Kidney capillary endothelial cell (primary cell): Measurements from ENCODE around the gene COX6A1.
"Not testable (repeated sequence)": the region's sequence is repeated elsewhere in the genome, so short reads cannot be mapped to it uniquely, and the experiment has no call there.

ENCODE experiments used
- DNase-seq: peaks from one replicate; pipeline ENCODE4 v3.0.0-alpha.2; 2018; ENCODE audit warnings: low spot score

The COX6A1 gene

DNA sequence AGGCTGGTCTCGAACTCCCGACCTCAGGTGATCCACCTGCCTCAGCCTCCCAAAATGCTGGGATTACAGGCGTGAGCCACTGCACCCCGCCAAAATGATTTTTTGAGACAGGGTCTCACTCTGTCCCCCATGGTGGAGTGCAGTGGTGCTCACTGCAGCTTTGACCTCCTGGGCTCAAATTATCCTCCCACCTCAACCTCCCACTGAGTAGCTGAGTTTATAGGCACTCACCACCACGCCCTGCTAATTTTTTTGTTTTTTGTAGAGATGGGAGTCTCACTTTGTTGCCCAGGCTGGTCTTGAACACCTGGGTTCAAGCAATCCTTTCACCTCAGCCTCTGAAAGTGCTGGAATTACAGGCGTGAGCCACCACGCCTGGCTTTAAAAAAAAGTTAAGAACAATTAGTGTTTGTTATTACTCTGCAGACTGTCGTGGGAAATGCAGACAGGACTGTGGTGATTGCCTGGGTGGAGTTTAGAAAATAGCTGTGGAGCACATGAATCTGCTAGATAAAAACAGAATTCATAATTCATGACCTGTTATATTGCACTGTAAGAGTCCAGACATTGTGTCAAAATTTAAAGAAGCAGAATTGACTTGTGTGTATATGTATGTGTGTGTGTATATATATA is 9.2 kb upstream of the COX6A1 start:
- DNase-seq, result no peak

DNA sequence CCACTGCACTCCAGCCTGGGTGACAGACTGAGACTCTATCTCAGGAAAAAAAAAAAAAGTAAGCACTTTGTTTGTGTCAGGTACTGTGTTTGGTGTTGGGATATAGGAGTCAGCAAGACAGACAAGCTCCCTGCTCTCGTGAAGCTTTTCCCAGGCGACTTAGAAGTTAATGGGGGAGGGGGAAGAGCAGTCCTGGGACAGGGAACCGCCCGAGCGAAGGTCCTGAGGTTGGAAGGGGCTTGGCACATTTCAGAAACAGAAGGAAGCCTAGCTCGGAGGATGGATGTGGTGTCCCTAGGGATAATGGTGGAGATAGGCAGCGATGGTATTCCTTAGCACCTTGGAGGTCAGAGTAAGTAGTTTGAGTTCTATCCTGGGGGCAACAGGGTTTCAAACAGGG is 8.5 kb upstream of the COX6A1 start:
- no peak for DNase-seq

DNA sequence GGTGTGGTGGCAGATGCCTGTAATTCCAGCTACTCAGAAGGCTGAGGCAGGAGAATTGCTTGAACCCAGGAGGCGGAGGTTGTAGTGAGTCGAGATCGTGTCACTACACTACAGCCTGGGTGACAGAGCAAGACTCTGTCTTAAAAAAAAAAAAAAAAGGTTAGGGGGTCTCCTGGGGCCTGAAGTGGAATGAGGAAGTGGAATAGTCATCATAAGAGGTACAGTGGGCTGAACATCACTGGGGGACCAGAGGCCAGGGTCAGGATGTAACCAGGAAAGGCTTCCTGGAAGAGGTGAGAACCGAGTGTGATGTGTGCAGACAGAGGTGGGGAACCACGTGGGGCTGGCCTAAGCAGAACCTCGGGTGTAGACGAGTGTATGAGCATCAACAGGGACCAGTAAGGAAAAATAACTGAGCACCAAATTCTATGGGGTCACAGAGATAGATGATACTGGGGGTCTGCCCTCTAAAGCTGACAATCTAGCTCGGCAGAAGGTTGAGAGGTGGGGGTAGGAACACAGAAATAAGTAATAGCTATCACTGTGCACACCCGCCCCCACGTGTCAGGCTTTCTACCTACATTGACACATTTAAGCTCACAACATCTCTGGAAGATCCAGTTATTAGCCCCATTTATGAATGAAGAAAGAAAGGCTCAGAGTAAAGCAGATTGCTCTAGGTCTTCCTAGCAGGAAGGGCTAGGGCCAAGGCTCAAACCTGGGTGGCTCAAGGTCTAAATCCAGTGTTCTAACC is 5.0 kb upstream of the COX6A1 start:
- DNase-seq, result no peak

DNA sequence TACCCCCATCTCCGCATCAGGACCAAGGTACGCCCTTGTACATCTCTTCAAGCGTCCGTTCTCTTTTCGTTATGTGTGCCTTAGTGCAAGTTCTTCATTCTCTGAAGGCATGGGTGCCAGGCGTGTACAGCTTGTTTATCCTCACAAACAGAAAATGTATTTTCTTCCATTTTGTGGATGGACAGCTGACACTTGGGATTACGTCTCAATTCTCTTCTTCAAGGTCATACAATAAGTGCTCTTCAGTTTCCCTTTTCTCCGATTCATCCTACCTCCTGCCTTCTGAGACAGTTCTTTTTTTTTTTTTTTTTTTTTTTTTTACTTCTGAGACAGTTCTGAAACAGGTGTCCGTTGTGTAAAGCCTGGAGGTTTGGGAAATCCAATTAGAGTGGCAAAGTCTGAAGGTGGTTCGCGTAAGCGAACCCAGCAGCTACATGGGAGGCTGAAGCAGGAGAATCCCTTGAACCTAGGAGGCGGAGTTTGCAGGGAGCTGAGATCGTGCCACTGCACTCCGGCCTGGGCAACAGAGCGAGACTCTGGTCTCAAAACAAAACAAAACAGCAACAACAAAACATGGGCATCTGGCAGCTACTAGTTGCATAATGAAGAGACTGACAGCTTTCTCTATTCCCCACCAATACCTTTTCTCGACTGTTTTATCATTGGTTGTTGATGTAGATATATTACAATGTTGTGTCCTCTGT is 734 bp downstream of the COX6A1 start:
- DNase-seq, result no peak

DNA sequence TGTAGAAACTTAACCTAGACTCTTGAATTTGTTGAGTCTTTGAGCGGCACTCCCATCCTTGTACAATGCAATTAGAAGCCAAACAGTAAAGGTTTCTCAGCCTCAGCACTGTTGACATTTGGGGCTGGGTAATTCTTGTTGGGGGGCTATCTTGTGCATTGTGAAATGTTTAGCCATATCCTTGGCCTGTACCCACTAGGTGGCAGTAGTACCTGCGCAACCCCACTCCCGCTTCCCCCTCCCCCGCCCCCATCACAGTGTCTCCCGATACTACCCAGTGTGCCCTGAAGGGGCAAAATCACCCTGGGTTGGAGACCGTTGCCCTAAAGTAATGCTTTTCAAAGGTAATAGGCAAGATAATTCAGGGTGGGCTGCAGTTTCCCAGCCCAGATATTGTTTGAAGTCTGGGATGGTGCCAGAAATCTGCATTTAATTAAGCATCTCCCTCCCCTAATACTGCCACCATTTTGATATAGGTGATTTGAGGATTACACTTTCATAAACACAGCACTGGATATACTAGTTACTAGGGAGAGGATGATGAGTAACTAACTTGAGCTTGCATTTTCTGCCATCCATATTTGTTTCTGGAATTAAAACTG is 1.8 kb downstream of the COX6A1 start:
- DNase-seq, result peak; percentile 54

DNA sequence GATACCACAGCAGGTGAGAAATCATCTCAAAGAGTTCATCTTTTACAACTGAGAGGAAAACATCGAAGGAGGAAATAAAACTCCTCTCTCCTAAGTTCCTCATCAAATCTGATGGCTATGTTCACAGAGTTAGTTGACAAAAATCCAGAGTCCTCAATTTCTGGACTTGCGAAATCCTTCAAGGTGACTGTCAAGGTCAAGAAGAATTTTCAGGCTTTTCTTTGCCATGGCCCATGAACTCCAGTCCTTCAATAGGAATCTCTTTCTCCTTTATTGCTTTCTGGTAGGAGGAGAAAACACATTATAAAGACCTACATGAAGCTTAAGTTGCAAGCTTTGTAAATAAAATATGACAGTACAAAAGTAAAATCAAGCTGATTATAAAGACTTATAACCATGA is 6.8 kb downstream of the COX6A1 start:
- no peak for DNase-seq

DNA sequence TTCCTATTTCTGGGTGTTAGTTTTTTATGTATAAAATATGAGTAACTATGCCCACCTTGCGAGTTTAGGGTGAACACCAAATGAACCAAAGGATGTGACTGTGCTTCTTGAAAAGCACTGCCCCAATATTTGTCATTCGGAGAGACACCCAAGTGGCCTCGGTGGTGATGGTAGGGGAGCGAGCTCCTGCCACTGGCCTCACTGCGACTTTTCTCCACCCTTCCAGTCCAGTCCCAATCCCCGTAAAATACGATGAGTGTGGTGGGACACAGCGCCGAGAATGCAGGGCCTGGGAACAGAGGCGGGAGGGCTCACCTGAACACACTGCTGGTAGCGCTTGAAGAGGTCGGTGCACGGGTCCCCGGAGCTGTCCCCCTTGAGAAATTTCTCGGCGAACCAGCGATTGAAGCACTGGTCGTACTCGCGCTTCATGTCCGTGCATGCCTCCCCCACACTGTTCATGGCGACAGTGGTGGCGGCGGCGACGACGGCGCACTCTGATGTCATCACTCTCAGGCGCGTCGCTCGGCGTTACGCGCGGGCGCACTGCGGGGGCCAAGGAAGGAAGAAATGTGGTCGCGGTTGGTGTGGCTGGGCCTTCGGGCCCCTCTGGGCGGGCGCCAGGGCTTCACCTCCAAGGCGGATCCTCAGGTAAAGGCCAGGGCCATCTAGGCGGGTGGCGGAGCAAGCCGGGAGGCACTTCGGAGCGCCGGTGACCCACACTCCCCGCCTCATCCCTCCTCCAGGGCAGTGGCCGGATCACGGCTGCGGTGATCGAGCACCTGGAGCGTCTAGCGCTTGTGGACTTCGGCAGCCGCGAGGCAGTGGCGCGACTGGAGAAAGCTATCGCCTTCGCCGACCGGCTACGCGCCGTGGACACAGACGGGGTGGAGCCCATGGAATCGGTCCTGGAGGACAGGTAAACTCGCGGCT is 8.3 kb downstream of the COX6A1 start, which contains the start of the genes GATC and TRIAP1:
Gene GATC (plus strand): TSS at position 534 of the 933 bp plus-strand sequence. CDS start 37 bp downstream, at position 571.
Gene TRIAP1 (minus strand): TSS at position 474 of the 933 bp plus-strand sequence. CDS start 12 bp downstream, at position 462.
- peak; percentile 84 for DNase-seq

DNA sequence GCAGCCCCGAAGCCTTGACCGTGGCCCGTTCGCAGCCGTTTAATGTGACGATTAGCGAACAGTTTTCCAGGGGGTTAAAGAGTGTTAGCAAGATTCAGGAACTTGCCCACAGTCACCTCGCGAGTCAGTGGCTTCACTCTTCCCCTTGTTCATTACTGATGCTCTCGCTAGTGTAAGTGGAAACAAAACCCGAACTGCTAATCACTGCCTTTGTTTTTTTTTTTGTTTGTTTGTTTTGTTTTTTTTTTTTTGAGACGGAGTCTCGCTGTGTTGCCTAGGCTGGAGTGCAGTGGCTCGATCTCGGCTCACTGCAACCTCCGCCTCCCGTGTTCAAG is 8.9 kb downstream of the COX6A1 start:
- not testable (repeated sequence) for DNase-seq

DNA sequence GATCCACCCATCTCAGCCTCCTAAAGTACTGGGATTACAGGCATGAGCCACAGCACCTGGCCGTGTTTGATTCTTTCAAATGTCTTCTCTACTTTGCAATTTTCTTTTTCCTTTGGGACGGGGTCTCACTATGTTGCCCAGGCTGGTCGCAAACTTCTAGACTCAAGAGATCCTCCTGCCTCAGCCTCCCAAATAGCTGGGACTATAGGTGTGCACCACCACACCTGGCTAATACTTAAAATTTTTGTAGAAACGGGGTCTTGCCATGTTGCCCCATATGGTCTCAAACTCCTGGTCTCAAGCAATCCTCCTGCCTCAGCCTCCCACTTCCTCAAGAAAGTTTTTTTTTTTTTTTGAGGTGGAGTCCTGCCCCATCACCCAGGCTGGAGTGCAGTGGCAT is 10.1 kb downstream of the COX6A1 start:
- no peak for DNase-seq

DNA sequence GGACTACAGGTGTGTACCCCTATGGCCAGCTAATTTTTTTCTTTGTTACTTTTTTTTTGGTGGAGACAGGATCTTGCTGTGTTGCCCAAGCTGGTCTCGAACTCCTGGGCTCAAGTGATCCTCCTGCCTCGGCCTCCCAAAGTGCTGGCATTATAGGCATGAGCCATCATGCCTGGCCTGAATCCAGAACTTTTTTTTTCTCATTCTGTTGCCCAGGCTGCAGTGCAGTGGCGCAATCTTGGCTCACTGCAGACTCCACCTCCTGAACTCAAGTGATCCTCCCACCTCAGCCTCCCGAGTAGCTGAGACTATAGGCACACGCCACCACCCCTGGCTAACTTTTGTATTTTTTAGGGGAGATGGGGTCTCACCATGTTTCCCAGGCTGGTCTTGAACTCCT is 14.6 kb downstream of the COX6A1 start:
- not testable (repeated sequence) for DNase-seq

DNA sequence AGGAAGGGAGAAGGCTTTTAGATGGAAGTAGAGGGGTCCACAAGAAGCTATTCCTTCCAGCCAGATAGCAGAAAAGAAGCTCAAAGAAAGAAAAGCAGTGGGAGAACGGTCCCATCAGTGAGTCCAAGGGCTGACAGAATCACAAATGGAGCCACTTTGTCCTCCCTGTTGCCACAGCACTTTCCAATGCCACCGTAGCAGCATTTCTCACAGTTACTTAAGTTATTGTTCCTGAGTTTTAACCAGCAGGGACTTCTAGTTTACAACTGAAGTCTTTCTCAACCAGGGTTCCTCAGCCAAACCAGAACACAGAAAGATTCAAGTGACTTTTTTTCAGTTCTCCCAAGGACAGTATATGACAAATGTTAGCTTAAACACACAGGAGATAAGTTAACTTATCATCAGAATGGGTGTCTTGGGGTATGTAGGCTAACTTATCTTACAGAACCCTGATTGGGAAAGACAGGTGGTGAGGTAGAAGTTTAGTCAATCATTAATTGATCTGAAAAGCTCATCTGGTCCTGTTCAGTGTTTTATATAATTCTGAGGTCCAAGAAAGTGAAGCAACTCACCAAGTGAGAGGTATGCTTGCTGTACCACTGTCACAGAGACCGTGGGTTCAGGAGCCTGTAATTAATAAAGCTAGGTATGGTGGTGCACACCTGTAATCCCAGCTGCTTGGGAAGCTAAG is 15.3 kb downstream of the COX6A1 start:
- no peak for DNase-seq

DNA sequence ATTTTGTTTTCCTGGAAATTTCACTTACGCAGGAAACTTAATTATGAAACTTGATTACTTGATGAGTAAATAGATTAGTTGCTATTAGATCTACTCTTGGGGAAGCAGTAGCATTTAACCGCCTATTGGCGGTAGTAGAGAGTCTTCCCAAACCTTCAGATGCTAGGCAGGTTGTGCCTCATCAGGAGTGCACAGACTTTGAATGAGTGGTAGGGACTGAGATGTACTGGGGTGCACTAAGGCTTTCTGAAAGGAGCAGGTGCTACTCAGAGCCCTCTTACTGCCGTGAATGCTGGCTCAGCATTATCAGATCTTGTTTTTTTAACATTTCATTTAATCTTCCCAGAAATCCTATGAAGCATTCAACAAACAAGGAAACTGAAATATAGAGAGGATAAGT is 16.1 kb downstream of the COX6A1 start:
- DNase-seq, result peak; percentile 51

DNA sequence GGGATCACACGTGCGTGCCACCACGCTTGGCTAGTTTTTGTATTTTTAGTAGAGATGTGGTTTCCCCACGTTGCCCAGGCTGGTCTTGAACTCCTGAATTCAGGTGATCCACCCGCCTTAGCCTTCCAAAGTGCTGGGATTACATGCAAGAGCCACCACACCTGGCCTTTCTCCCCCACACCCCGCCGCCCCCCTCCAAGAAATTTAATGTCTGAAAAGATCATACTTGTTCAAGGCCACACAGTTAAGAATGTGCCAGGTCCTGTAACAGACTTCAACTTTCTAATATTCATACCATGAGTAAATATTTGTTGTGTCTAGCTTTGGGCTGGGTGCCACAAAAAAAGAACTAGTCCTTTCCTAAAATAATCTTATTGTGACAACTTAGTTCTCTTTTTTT is 17.4 kb downstream of the COX6A1 start:
- no peak for DNase-seq

DNA sequence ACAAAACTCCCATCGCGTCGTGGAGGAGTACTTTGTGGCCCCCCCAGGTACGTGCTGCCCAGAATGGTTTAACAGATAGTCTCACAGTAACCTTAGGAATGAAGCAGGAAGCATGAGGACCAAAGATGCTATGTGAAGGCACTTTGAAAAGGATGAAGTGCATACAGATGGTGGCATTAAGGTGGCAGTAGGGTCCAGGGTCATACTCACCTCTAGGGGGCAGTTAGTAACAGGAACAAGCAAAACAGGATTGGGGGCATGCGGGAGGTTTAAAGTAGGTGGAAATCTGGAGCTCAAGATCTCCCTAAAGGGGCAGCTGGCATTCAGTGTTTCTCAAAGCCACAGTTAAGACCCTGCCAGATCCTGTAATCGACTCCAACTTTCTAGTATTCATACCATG is 19.2 kb downstream of the COX6A1 start:
- no peak for DNase-seq

DNA sequence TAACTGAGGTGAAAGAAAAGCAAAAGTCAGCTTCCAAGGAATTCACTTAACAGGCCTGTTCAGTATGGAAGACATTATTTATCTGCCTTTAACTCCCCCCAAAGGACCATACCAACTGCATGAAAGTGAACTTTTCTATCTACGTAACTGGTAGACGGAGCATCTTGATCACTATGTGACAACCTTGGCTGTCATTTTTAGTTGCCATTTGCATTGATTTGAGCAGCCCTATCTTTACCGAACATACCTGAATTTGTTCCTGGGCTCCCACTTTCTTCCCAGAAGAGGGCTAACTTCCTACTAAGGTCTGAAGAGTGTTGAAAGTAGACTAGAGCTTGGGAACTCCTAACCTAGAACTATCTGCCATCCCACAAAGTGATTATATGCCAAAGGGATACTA is 22.2 kb downstream of the COX6A1 start:
- no peak for DNase-seq

DNA sequence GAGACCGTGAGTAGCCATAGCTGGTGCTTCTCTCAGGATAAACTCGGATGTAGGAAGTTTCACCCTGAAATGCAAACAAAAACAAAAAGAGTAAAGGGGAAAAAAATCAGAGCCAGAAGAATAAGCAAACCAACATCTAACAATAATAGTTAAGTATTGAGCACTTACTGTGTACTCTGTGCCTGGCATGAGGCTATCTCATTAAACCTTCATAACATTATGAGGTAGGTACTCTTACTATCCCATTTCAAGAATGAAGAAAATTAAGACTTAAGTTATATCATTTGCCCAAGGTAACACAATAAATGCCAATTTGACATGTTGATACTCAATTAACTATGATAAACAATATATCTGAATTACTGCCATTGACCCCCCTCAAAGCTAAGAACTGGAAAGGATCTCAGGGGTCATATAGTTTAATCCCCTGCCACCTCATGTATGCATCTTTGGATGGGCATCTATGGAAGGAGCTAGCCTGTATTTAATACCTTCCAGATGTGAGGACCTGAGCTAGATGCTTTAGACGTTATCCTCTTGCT is 24.3 kb downstream of the COX6A1 start:
- no peak for DNase-seq

DNA sequence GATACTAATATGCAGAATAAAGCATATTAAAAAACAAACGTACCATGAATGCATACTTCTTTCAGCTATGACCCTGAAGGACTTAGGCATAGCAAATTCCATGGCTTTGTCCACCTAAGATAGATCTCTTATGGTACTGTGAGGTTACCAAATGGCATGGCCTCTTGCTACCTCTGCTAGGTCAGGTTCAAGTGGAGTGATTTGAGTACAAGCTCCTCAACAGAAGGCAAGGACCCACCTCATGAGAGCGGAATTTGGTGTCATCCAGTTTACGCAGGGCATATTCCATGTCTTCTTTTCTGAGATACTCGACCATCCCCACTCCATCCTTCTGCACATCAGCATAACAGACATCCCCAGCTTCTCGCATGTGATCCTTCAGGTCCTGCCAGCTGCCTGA is 25.8 kb downstream of the COX6A1 start:
- no peak for DNase-seq

DNA sequence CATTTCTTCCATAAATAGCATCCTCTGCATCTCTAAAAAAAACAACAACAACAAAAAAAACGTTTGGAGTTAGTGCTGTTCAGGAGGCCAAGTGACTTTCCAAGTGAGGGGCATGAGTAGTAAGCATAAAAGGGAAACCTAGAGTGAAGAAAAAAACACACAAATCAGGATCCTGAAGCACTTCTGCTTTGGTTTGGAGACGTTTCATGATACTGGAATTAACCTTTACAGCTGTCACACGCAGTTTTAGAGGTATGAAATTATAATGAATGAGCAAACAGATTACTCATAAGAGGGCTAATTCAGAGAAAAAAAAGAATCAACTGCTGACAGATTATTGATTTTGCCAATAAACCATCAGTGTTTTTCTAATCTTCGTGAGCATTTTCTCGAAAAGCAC is 27.8 kb downstream of the COX6A1 start:
- DNase-seq, result no peak

DNA sequence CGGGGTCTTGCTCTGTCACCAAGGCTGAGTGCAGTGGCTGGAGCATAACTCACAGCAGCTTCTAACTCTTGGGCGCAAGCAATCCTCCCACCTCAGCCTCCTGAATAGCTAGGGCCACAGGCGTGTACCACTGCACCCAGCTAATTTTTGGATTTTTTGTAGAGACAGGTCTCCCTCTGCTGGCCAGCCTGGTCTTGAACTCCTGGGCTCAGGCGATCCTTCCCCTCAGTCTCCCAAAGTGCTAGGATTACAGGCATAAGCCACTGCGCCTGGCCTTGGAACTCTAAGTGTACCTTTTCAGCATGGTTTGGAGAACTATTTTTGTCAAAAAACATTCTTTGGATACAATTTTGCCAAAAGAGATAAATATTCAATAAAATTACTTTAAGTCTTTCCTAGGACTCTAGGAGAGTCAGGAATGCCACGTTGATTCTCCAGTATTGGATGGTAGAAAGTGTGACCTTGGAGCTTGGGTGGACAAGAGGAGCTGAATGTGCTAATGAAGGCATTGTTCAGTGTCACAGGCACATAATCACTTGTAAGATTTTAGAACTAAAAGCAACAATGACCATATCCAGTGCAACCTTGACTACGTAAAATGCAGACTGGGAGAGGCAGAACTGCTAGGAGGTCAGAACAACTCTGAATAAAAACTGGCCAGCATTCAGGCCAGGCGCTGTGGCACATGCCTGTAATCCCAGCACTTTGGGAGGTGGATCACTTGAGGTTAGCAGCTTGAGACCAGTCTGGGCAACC is 28.8 kb downstream of the COX6A1 start:
- no peak for DNase-seq

DNA sequence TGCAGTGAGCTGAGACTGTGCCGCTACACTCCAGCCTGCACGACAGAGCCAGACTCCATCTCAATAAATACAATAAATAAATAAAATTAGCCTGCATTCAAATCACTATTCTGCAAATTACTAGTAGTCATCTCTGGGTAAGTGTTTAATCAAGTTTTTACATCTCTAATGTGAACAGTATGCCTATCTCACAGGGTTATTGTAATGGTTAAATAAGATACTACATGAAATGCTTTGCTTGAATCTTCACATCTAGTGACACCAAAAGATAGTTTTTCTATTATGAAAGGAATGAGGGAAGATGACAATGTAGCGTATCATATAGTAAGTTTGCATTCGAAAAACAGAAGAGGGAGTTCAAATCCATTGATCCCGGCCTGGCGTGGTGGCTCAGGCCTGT is 29.5 kb downstream of the COX6A1 start:
- no peak for DNase-seq
